ENCODE measurements around the gene TNIP2. TPM values are rescaled to one million over a fixed set of nuclear protein-coding genes. Genes with fewer than 3 reads are reported as not detected.

The TNIP2 gene
- total RNA-seq: 100 to 1,000 TPM in 2 of 3 donors, 10 to 100 TPM in 1; 95.4 to 116 (median 101) TPM

DNA sequence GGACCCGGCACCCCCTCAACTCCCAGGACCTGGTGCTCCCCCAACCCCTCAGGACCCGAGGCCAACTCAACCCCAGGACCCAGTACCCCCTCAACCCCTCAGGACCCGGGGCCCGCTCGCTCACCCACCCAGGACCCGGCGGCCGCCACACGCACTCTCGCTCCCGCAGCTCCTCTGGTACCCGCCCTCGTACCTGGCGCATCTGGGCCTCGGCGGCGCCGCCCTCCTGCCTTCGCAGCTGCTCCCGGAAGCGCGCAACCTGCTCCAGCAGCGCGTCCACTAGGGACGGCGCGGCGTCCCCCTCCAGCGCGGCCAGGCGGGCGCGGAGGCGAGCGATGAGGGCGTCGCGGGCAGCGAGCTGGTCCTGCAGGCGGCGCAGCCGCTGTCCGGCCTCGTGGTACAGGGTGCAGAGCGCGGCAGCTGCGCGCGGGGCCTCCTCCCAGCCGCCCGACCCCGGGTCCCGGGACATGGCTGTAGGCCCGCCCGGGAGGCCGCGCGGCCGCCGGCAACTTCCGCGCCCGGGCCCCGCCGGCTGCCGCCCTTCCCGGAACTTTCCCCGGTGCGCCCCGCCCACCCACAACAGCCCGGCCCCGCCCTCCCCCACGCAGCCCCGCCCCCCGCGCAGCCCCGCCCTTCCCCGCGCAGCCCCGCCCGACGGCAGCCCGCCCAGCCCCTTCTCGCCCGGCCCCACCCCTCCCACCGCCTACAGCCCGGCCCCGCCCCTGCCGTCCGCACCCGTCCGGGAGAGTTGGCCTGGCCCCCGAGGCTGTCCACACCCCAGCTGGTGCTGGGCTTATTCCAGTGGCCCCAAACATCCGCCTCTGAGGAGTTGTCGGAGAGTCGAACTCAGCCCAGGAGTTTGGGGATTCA is at the start of gene TNIP2:
TNIP2 (minus strand) TSS at position 516 of the 870 bp plus-strand sequence; CDS start at position 469, 47 bp downstream.
- Mint-ChIP-seq H3K4me3 (peak within 1 kb of the TSS; percentile 80), H3K36me3 (ENCODE audit: insufficient read depth) (no peaks in the 10 kb centered on the region)

DNA sequence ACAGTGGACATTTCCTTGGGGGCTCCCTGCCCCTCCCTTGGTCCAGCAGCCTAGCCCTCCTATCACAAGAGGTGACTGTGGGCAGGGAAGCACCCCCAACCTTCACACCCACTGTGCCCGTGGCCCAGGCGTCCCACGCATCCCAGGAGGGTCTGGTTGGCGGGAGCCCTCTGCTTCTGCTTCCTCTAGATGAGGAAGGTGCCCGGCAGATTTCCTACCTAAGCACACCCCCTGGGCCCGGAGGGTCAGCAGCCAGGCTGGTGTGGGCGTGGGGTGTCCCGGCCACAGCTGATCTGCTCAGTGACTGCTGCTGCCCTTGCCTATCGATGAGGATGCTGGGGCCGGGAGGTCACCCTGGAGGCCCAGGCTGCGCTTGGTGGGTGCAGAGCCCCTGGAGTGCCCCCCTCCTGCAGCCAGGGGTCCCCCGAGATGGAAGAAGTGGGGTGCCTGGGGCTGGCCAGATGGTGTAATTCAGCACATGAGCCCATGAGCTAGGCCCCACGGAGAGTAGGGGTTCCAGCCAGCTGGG is 48.9 kb upstream of the TNIP2 start:
- Mint-ChIP-seq H3K4me3 (no peak overlapping the region), H3K4me1 (ENCODE audit: low read depth) (peaks cover 23% of the 10 kb centered on the region), H3K36me3 (ENCODE audit: insufficient read depth) (no peaks in the 10 kb centered on the region), H3K27me3 (ENCODE audit: low read depth) (no peaks in the 10 kb centered on the region), H3K9me3 (no peaks in the 10 kb centered on the region)
- DNase-seq (no peak), ATAC-seq (no peak)

More for the DNA sequence above, at the start of gene TNIP2:
- DNase-seq: peak; percentile 72
- H3K27me3 Mint-ChIP-seq (ENCODE audit: low read depth): no peaks in the 10 kb centered on the region
- H3K9me3 Mint-ChIP-seq: no peaks in the 10 kb centered on the region
- peak; percentile 83 to 85 for ATAC-seq
- H3K4me1 Mint-ChIP-seq (ENCODE audit: low read depth): peaks cover 30% of the 10 kb centered on the region

- H3K4me1 Mint-ChIP-seq (ENCODE audit: low read depth): peaks cover 27% of the 10 kb centered on the region
- no peaks in the 10 kb centered on the region for H3K9me3 Mint-ChIP-seq
- H3K27me3 Mint-ChIP-seq (ENCODE audit: low read depth): no peaks in the 10 kb centered on the region
- no peak overlapping the region for H3K4me3 Mint-ChIP-seq
- no peaks in the 10 kb centered on the region for H3K36me3 Mint-ChIP-seq (ENCODE audit: insufficient read depth)
- no peak for ATAC-seq
- no peak for DNase-seq
Measured at GRCh38 chr4:2804449-2804972, 48.4 kb upstream of the TNIP2 start.

DNA sequence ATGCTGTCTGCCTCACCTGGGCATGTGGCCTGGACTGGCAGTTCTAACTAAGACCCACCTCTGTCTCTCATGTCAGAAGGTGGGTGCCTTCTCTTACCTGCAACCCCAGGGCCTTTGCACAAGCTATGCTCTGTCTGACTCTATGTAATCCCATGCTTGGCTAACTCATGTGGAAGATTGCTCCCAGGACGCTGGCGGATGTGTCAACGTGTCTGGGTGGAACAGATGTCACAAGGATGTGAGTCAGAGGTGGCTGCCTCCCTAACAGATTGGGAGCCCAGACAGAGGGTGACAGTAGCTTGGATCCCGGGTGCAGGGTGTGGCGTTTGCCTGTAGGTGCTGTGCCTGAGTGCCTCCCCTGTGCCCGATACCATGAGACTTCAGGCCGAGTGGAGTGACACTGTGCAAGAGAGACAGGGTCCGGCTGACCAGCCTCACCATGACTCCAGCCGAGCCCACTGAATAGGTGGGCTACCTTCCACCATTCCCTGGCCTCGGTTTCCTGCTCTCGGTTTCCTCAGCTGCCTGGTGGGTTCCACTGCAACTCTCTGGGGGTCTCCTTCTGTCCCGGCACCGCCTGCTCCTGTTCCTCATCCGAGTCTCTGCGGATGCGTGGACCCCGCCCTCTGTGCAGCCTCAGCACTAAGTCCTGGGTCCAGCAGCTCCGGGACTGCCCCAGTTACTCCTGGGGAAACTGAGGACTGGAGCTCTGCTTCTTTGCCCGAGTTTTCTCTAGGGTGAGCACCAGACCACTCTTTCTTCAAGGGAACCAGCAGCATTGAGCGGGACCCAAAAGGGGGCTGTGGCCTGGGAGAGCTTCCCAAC is 47.7 kb upstream of the TNIP2 start:
- no peak for ATAC-seq
- H3K27me3 Mint-ChIP-seq (ENCODE audit: low read depth): no peaks in the 10 kb centered on the region
- no peak overlapping the region for H3K4me3 Mint-ChIP-seq

GRCh38 chr4:2802618-2803531 is 46.7 kb upstream of the TNIP2 start:
- Mint-ChIP-seq H3K27me3 (ENCODE audit: low read depth) (no peaks in the 10 kb centered on the region), H3K4me3 (no peak overlapping the region), H3K4me1 (ENCODE audit: low read depth) (peaks cover 42% of the 10 kb centered on the region), H3K9me3 (no peaks in the 10 kb centered on the region), H3K36me3 (ENCODE audit: insufficient read depth) (no peaks in the 10 kb centered on the region)
- ATAC-seq: no peak
- no peak for DNase-seq

More for the DNA sequence above, 47.7 kb upstream of the TNIP2 start:
- no peak for DNase-seq
- no peaks in the 10 kb centered on the region for H3K9me3 Mint-ChIP-seq
- peaks cover 32% of the 10 kb centered on the region for H3K4me1 Mint-ChIP-seq (ENCODE audit: low read depth)
- no peaks in the 10 kb centered on the region for H3K36me3 Mint-ChIP-seq (ENCODE audit: insufficient read depth)

- peaks cover 43% of the 10 kb centered on the region for H3K4me1 Mint-ChIP-seq (ENCODE audit: low read depth)
- no peaks in the 10 kb centered on the region for H3K9me3 Mint-ChIP-seq
- ATAC-seq (peak; percentile 40 to 42), DNase-seq (no peak)
- no peaks in the 10 kb centered on the region for H3K27me3 Mint-ChIP-seq (ENCODE audit: low read depth)
- H3K36me3 Mint-ChIP-seq (ENCODE audit: insufficient read depth): no peaks in the 10 kb centered on the region
- peak overlapping the region; percentile 53 for H3K4me3 Mint-ChIP-seq
Measured at GRCh38 chr4:2800691-2801596, 44.8 kb upstream of the TNIP2 start.

- DNase-seq (no peak), ATAC-seq (no peak)
- peaks cover 44% of the 10 kb centered on the region for H3K4me1 Mint-ChIP-seq (ENCODE audit: low read depth)
- no peaks in the 10 kb centered on the region for H3K9me3 Mint-ChIP-seq
- H3K27me3 Mint-ChIP-seq (ENCODE audit: low read depth): no peaks in the 10 kb centered on the region
- H3K36me3 Mint-ChIP-seq (ENCODE audit: insufficient read depth): no peaks in the 10 kb centered on the region
- H3K4me3 Mint-ChIP-seq: peak overlapping the region; percentile 65
Measured at GRCh38 chr4:2799971-2800690, 44.0 kb upstream of the TNIP2 start.

GRCh38 chr4:2799224-2799911 is 43.2 kb upstream of the TNIP2 start:
- Mint-ChIP-seq H3K9me3 (no peaks in the 10 kb centered on the region), H3K4me1 (ENCODE audit: low read depth) (peaks cover 52% of the 10 kb centered on the region), H3K36me3 (ENCODE audit: insufficient read depth) (no peaks in the 10 kb centered on the region), H3K27me3 (ENCODE audit: low read depth) (no peaks in the 10 kb centered on the region), H3K4me3 (peak overlapping the region; percentile 74)
- ATAC-seq (no peak), DNase-seq (no peak)

DNA sequence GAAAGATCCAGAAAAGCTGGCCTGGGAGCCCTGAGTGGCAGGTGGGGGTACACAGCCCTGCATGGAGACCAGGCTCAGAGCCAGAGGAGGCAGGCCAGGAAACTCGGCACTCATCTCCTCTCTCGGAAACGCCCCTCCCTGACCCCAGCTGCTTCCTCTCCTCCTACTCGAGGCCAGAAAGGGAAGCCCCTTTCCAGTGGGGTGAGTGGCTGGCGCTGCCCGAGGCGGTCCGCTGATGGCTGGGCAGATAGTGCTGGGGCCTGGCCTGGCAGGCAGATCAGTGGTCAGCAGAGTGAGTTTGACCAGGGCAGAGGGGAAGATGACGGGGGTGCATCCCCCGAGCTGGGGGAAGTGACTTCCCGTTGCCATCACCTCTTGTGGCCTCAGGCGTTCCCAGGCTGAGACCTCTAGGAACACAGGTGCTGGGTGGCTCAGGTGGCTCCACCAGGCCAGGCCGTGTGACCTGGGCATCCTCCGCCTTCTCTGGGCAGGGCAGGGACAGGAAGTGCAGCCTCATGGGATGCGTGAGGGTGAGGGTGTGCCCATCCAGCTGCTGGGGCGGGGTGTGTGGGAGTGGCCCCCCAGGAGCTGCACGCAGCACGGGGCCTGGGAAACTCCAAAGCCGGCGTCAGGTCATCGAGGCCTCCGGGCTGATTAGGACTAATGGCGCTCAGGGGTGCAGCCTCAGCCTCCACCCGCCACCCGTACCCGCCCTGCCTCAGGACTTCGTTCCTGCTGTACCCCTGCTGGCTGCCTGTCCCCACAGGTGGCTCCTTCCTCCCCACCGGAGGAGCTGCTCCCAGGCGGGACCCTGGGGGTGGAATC is 42.5 kb upstream of the TNIP2 start:
- Mint-ChIP-seq H3K36me3 (ENCODE audit: insufficient read depth) (no peaks in the 10 kb centered on the region), H3K4me1 (ENCODE audit: low read depth) (peaks cover 59% of the 10 kb centered on the region), H3K9me3 (no peaks in the 10 kb centered on the region), H3K27me3 (ENCODE audit: low read depth) (no peaks in the 10 kb centered on the region), H3K4me3 (peak overlapping the region; percentile 74)
- ATAC-seq (peak; percentile 39 to 48), DNase-seq (no peak)

GRCh38 chr4:2797545-2798305 is 41.6 kb upstream of the TNIP2 start:
- no peaks in the 10 kb centered on the region for H3K9me3 Mint-ChIP-seq
- no peaks in the 10 kb centered on the region for H3K36me3 Mint-ChIP-seq (ENCODE audit: insufficient read depth)
- H3K27me3 Mint-ChIP-seq (ENCODE audit: low read depth): no peaks in the 10 kb centered on the region
- ATAC-seq: peak; percentile 42 to 62
- H3K4me1 Mint-ChIP-seq (ENCODE audit: low read depth): peaks cover 60% of the 10 kb centered on the region
- peak; percentile 50 for DNase-seq
- H3K4me3 Mint-ChIP-seq: peak overlapping the region; percentile 71

Measured in activated T-cell treated with anti-CD3 and anti-CD28 coated beads, Interleukin-2, amount 50 U/mL, for 4 hours (primary cell).